Nephron progenitor cell (in vitro differentiated cells): ENCODE measurements around the gene SARM1.

ENCODE experiments used
- DNase-seq: peaks from one replicate; pipeline ENCODE4 v3.0.0; 2021
- H3K27ac Mint-ChIP-seq: 2 replicates; pipeline ENCODE4 v1.8.0; 2021; ENCODE audit warnings: mild to moderate bottlenecking, moderate library complexity, mixed read lengths
- H3K27me3 Mint-ChIP-seq: 2 replicates; pipeline ENCODE4 v1.8.0; 2021; ENCODE audit warnings: mild to moderate bottlenecking, low read depth, mixed read lengths; ENCODE audit not compliant: poor library complexity
- H3K36me3 Mint-ChIP-seq: 2 replicates; pipeline ENCODE4 v1.8.0; 2021; ENCODE audit warnings: low read depth, mixed read lengths
- H3K4me1 Mint-ChIP-seq: 2 replicates; pipeline ENCODE4 v1.8.0; 2021; ENCODE audit warnings: mixed read lengths
- H3K4me3 Mint-ChIP-seq: 2 replicates; pipeline ENCODE4 v1.8.0; 2021; ENCODE audit warnings: mild to moderate bottlenecking, moderate library complexity, mixed read lengths
- H3K9me3 Mint-ChIP-seq: 2 replicates; pipeline ENCODE4 v1.8.0; 2021; ENCODE audit warnings: mild to moderate bottlenecking, moderate library complexity, mixed read lengths
- CTCF ChIP-seq: fragments of 200-600 bp; sonication (generic); IDR thresholded peaks from 2 replicates; pipeline ENCODE4 v1.5.0; 2021; ENCODE audit warnings: antibody characterized with exemption

The SARM1 gene

DNA sequence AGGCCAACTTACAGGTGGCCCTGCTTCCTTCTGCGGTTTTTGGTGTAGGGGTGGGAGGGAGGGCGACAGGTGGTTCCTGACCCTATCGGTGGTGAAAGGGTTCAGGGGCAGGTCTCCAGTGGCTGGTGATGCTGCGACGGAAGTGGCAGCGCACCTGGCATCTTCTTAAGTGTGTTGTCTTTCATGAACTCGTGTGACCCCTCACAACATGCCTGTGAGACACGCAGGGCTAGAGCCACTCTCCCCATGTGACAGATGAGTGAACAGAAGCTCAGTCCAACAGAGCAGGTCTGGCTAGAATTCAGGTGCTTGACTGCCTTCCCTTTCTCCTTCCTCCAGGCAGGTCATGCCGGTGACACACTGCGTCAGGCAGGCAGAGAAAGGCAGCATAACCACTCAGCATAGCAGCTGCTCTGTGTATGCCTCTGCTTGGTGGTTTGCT is 28.0 kb upstream of the SARM1 start:
- no peak for TF ChIP-seq CTCF
- no peak for DNase-seq
- no peaks in the 10 kb centered on the region for H3K9me3 Mint-ChIP-seq
- no peak overlapping the region for H3K27ac Mint-ChIP-seq
- H3K4me3 Mint-ChIP-seq = no peak overlapping the region
- no peaks in the 10 kb centered on the region for H3K4me1 Mint-ChIP-seq
- H3K36me3 Mint-ChIP-seq = peaks cover 41% of the 10 kb centered on the region
- no peaks in the 10 kb centered on the region for H3K27me3 Mint-ChIP-seq

- H3K4me3 Mint-ChIP-seq = no peak overlapping the region
- no peak for TF ChIP-seq CTCF
- peaks cover 46% of the 10 kb centered on the region for H3K36me3 Mint-ChIP-seq
- no peak for DNase-seq
- H3K4me1 Mint-ChIP-seq = no peaks in the 10 kb centered on the region
- H3K9me3 Mint-ChIP-seq = no peaks in the 10 kb centered on the region
- no peaks in the 10 kb centered on the region for H3K27me3 Mint-ChIP-seq
- peak overlapping the region; percentile 45 for H3K27ac Mint-ChIP-seq
Measured at GRCh38 chr17:28344011-28344410, 27.5 kb upstream of the SARM1 start.

GRCh38 chr17:28344435-28344901 is 27.0 kb upstream of the SARM1 start:
- no peaks in the 10 kb centered on the region for H3K4me1 Mint-ChIP-seq
- no peak overlapping the region for H3K4me3 Mint-ChIP-seq
- TF ChIP-seq CTCF = no peak
- DNase-seq = no peak
- H3K36me3 Mint-ChIP-seq = peaks cover 46% of the 10 kb centered on the region
- peak overlapping the region; percentile 45 for H3K27ac Mint-ChIP-seq
- no peaks in the 10 kb centered on the region for H3K9me3 Mint-ChIP-seq
- H3K27me3 Mint-ChIP-seq = no peaks in the 10 kb centered on the region

GRCh38 chr17:28345419-28346198 is 25.9 kb upstream of the SARM1 start:
- peaks cover 54% of the 10 kb centered on the region for H3K36me3 Mint-ChIP-seq
- peak overlapping the region; percentile 92 for H3K27ac Mint-ChIP-seq
- no peaks in the 10 kb centered on the region for H3K27me3 Mint-ChIP-seq
- no peak overlapping the region for H3K4me3 Mint-ChIP-seq
- no peaks in the 10 kb centered on the region for H3K9me3 Mint-ChIP-seq
- DNase-seq = no peak
- H3K4me1 Mint-ChIP-seq = no peaks in the 10 kb centered on the region
- no peak for TF ChIP-seq CTCF

GRCh38 chr17:28346199-28346580 is 25.3 kb upstream of the SARM1 start:
- Mint-ChIP-seq H3K27ac (peak overlapping the region; percentile 88), H3K27me3 (no peaks in the 10 kb centered on the region), H3K4me1 (no peaks in the 10 kb centered on the region), H3K4me3 (no peak overlapping the region), H3K9me3 (no peaks in the 10 kb centered on the region), H3K36me3 (peaks cover 59% of the 10 kb centered on the region)
- TF ChIP-seq CTCF = no peak
- DNase-seq = no peak

DNA sequence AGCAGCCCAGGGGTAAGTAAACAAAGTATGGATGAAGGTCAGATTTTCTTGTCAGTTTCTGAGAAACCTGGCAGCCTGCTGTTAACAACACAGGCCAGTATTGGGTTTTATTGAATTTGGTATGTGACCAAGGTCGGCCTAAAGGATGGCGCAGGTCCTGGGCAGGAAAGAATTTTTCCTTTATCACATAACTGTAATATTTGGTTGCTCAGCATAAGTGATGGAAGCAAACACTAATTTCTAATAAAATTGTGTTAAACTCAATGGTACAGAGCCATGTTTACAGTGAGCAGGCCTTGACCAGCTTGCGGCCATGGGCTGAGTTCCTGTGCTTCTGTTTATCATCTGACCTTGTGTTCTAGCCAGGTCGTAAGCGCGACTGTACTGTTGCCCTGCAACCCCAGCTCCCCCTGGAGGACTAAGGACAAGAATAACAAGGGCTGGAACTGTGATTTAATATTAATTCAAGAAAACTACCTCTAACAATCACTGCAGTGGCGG is 24.7 kb upstream of the SARM1 start:
- Mint-ChIP-seq H3K9me3 (no peaks in the 10 kb centered on the region), H3K36me3 (peaks cover 59% of the 10 kb centered on the region)

More for the DNA sequence above, 24.7 kb upstream of the SARM1 start:
- TF ChIP-seq CTCF = no peak
- H3K4me1 Mint-ChIP-seq = no peaks in the 10 kb centered on the region
- H3K27ac Mint-ChIP-seq = peak overlapping the region; percentile 88
- DNase-seq = no peak
- no peaks in the 10 kb centered on the region for H3K27me3 Mint-ChIP-seq
- no peak overlapping the region for H3K4me3 Mint-ChIP-seq
